Measurements from ENCODE around the gene TEX19.

GRCh38 chr17:82334622-82335394 lies 24.2 kb upstream of the TEX19 start:
- TF ChIP-seq CTCF (IDR thresholded peaks at IDR 0.05) (no peak), POLR2A (IDR thresholded peaks at IDR 0.05) (no peak)
